Measurements from ENCODE around the gene CDK4.

CDK4 gene

GRCh38 chr12:57741844-57742738, 10.0 kb downstream of the CDK4 start:
- DNase-seq (ENCODE audit: low spot score), result no peak
- TF ChIP-seq CTCF (conservative IDR thresholded peaks at IDR 0.05; ENCODE audit: low read depth), result no peak
- ChIA-PET CTCF (interaction anchor here (0.7 kb wide), 1 partner anchor 185 kb away, joined by 3 read pairs; no protein-coding TSS in a partner anchor), POLR2A (ENCODE audit: low non-redundant PET) (interaction anchor here (0.5 to 0.6 kb wide), 2 partner anchors 51 to 219 kb away, joined by 3 read pairs; no protein-coding TSS in a partner anchor)
- H3K27ac ChIP-seq, result no peak overlapping the region

DNA sequence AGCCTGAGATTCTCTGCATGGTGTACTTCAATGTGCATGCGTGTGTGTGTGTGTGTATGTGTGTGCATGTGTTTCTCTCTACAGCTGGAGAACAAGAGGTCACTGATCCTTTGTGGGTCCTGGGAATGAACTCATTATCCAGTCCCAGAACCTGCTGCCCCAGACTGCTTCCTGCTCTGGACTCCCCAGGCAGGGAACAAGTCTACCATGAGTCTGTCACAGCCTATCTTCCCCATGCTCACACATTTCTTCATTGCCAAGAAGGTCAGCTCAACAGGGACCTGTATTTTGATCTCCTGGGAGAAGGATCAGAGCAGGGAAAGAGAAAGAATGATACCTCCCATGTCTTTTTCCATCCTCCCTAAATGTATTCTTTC, 10.7 kb downstream of the CDK4 start:
- no peak overlapping the region for H3K27ac ChIP-seq
- no peak for DNase-seq (ENCODE audit: low spot score)
- POLR2A ChIA-PET (ENCODE audit: low non-redundant PET), result interaction anchor here (0.6 kb wide), 1 partner anchor 52 kb away, joined by 3 read pairs; no protein-coding TSS in a partner anchor
- TF ChIP-seq CTCF (conservative IDR thresholded peaks at IDR 0.05; ENCODE audit: low read depth), result no peak
- CTCF ChIA-PET, result no interaction called here

- CTCF ChIA-PET, result interaction anchor here (0.5 to 0.7 kb wide), 4 partner anchors 14 to 55 kb away, joined by 3 read pairs; no protein-coding TSS in a partner anchor
- POLR2A ChIA-PET (ENCODE audit: low non-redundant PET), result no interaction called here
- TF ChIP-seq CTCF (conservative IDR thresholded peaks at IDR 0.05; ENCODE audit: low read depth), result no peak
- no peak overlapping the region for H3K27ac ChIP-seq
- no peak for DNase-seq (ENCODE audit: low spot score)
These were observed 11.3 kb downstream of the CDK4 start for GRCh38 chr12:57740656-57741412.

GRCh38 chr12:57739914-57740538, 12.1 kb downstream of the CDK4 start:
- DNase-seq (ENCODE audit: low spot score), result no peak
- no peak overlapping the region for H3K27ac ChIP-seq
- no peak for TF ChIP-seq CTCF (conservative IDR thresholded peaks at IDR 0.05; ENCODE audit: low read depth)
- CTCF ChIA-PET, result interaction anchor here (0.5 to 0.7 kb wide), 3 partner anchors 13 to 54 kb away, joined by 3 read pairs; no protein-coding TSS in a partner anchor
- POLR2A ChIA-PET (ENCODE audit: low non-redundant PET), result no interaction called here

- H3K27ac ChIP-seq, result no peak overlapping the region
- no peak for DNase-seq (ENCODE audit: low spot score)
- TF ChIP-seq CTCF (conservative IDR thresholded peaks at IDR 0.05; ENCODE audit: low read depth), result no peak
- ChIA-PET POLR2A (ENCODE audit: low non-redundant PET) (no interaction called here), CTCF (no interaction called here)
These were observed 12.7 kb downstream of the CDK4 start for GRCh38 chr12:57739387-57739786.

GRCh38 chr12:57738661-57739237, 13.4 kb downstream of the CDK4 start, which contains the start of gene AGAP2:
TSS of gene AGAP2 (minus strand) at chr12:57738742. CDS start at chr12:57738246, 496 bp downstream.
- DNase-seq (ENCODE audit: low spot score), result no peak
- ChIA-PET POLR2A (ENCODE audit: low non-redundant PET) (no interaction called here), CTCF (interaction anchor here (0.6 to 4.3 kb wide), 3 partner anchors 12 to 160 kb away, joined by 3 to 31 read pairs (median 3); no protein-coding TSS in a partner anchor)
- no peak for TF ChIP-seq CTCF (conservative IDR thresholded peaks at IDR 0.05; ENCODE audit: low read depth)
- H3K27ac ChIP-seq, result no peak within 1 kb of the TSS
